ENCODE results near the gene RASL10A.
"Not testable (repeated sequence)": the region's sequence is repeated elsewhere in the genome, so short reads cannot be mapped to it uniquely, and the experiment has no call there.

Gene RASL10A, protein sequence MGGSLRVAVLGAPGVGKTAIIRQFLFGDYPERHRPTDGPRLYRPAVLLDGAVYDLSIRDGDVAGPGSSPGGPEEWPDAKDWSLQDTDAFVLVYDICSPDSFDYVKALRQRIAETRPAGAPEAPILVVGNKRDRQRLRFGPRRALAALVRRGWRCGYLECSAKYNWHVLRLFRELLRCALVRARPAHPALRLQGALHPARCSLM

DNA sequence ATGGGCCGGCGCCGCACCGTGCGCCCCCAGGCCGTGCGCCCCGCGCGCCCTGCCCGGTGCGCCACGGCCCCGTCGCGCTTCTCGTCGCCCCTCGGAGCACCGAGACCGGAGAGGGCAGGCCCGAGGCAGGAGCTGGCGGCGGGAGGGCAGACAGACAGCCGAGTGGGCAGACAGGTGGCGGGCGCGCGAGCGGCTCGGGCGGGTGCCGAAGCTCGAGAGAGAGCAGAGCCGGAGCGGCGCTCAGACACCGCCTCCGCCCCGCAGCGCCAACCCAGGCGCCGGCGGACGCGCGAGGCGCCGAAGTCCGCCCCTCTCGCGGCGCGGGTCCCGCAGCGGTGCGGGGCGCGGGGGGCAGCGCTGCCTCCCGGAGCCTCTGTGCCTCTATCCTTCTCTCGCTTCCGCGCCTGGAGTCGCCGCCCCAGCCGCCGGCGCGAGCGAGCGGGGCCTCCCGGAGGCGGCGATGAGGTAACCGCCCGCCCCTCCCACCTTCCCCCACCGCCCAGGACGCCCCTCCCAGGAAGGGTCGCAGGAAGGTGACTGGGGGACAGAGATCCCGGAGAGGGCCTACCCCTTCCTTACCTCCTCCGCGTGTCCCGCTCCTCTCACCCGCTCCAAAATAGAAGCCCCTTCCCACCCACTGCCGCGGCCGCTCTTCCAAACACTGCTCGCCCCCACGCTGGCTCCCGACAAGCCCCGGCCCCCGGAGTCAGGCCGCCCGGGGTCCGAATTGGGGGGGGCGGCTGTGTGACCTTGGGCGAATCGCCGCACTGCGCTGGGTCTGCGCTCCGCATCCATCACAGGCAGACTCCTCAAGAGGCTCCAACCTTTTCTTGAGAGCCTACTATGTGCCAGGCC, at the start of gene RASL10A:
Gene RASL10A, minus strand, starts transcription at position 412 of the 855 bp plus-strand sequence. CDS start 451 bp downstream, outside the sequence.
- no peak within 1 kb of the TSS for H3K27ac ChIP-seq
- no peak for TF ChIP-seq ZFX (IDR thresholded peaks at IDR 0.05)
- TF ChIP-seq, protein P1, sequence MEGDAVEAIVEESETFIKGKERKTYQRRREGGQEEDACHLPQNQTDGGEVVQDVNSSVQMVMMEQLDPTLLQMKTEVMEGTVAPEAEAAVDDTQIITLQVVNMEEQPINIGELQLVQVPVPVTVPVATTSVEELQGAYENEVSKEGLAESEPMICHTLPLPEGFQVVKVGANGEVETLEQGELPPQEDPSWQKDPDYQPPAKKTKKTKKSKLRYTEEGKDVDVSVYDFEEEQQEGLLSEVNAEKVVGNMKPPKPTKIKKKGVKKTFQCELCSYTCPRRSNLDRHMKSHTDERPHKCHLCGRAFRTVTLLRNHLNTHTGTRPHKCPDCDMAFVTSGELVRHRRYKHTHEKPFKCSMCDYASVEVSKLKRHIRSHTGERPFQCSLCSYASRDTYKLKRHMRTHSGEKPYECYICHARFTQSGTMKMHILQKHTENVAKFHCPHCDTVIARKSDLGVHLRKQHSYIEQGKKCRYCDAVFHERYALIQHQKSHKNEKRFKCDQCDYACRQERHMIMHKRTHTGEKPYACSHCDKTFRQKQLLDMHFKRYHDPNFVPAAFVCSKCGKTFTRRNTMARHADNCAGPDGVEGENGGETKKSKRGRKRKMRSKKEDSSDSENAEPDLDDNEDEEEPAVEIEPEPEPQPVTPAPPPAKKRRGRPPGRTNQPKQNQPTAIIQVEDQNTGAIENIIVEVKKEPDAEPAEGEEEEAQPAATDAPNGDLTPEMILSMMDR (conservative IDR thresholded peaks at IDR 0.05), result no peak

GRCh38 chr22:29359469-29359868, 44.0 kb upstream of the RASL10A start:
- peak overlapping the region; percentile 82 for H3K27ac ChIP-seq
- TF ChIP-seq, protein P1 (conservative IDR thresholded peaks at IDR 0.05), result no peak
- no peak for TF ChIP-seq ZFX (IDR thresholded peaks at IDR 0.05)

- not testable (repeated sequence) for H3K27ac ChIP-seq
Measured at GRCh38 chr22:29357193-29357890, 41.8 kb upstream of the RASL10A start.

GRCh38 chr22:29353860-29354259, 38.4 kb upstream of the RASL10A start:
- no peak overlapping the region for H3K27ac ChIP-seq
- TF ChIP-seq, protein P1 (conservative IDR thresholded peaks at IDR 0.05), result no peak
- no peak for TF ChIP-seq ZFX (IDR thresholded peaks at IDR 0.05)

GRCh38 chr22:29353286-29353685, 37.8 kb upstream of the RASL10A start:
- TF ChIP-seq ZFX (IDR thresholded peaks at IDR 0.05), result no peak
- TF ChIP-seq, protein P1 (conservative IDR thresholded peaks at IDR 0.05), result no peak
- no peak overlapping the region for H3K27ac ChIP-seq

- TF ChIP-seq, protein P1 (conservative IDR thresholded peaks at IDR 0.05), result no peak
- TF ChIP-seq ZFX (IDR thresholded peaks at IDR 0.05), result no peak
- H3K27ac ChIP-seq, result no peak overlapping the region
Measured at GRCh38 chr22:29352778-29353177, 37.3 kb upstream of the RASL10A start.

DNA sequence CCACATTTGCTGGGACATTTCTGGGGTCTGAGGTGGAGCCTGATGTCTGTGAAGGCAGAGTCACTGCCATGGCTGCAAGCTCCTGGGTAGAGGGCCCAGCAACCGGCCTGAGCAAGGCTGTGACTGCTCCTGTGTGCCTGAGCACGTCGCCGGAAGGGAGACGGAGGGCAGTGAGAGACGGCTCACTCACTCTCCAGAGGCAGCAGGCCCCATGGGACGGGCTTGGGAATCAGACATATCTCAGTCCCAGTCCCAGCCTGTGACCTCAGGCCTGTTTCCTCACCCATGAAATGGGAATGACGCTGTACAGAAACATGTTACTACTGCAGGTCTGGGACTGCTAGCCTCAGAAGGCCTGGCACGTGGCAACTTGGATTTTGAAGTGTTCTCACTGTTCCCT, 36.4 kb upstream of the RASL10A start:
- TF ChIP-seq ZFX (IDR thresholded peaks at IDR 0.05), result no peak
- TF ChIP-seq, protein P1 (conservative IDR thresholded peaks at IDR 0.05), result no peak
- H3K27ac ChIP-seq, result no peak overlapping the region

All from C4-2B (cell line).